IMR-90 (cell line): ENCODE measurements around the gene FBXW7. TPM values are rescaled to one million over a fixed set of nuclear protein-coding genes. Genes with fewer than 3 reads are reported as not detected.

ENCODE experiments used
- ATAC-seq: fragments of 200-7000 bp; cut with Tn5 transposase; 2 replicates; pipeline ENCODE4 v1.9.1; 2020; ENCODE audit warnings: low read depth, mild to moderate bottlenecking, moderate library complexity
- BruUV-seq: library from RNA; stranded (reverse); fragments of 400-500 nt; replicated peaks from 2 replicates; lab custom pipeline; 2021; lab: Mats Ljungman, UMichigan
- CTCF ChIA-PET: fragments of 300-600 bp; formaldehyde crosslinking; extraction: SDS; loops from one replicate; lab custom pipeline; 2021; ENCODE audit warnings: antibody characterized with exemption; lab: Yijun Ruan, JAX
- POLR2A ChIA-PET: fragments of 300-600 bp; sonication (Branson Sonifier 250); formaldehyde crosslinking; loops from one replicate; lab custom pipeline; 2022; ENCODE audit warnings: antibody characterized with exemption; ENCODE audit not compliant: unreplicated experiment; lab: Charles Lee
- DNase-seq: peaks from one replicate; pipeline ENCODE4 v3.0.0; 2013
- H2AFZ ChIP-seq: replicated peaks from 2 replicates; pipeline ENCODE3; 2013; ENCODE audit warnings: low read length, mild to moderate bottlenecking; ENCODE audit not compliant: poor library complexity
- H2AK5ac ChIP-seq: 2 replicates; pipeline ENCODE4 v1.6.1; 2013; ENCODE audit warnings: low read depth, low read length, inconsistent platforms
- H2AK9ac ChIP-seq: replicated peaks from 2 replicates; pipeline ENCODE3; 2013; ENCODE audit warnings: mild to moderate bottlenecking, low read depth, low read length, moderate library complexity; ENCODE audit not compliant: poor library complexity
- H2BK120ac ChIP-seq: 2 replicates; pipeline ENCODE4 v1.6.1; 2013; ENCODE audit warnings: low read depth, low read length, inconsistent platforms
- H2BK15ac ChIP-seq: 3 replicates; pipeline ENCODE4 v1.6.1; 2013; ENCODE audit warnings: low read depth, low read length, inconsistent platforms
- H2BK20ac ChIP-seq: 2 replicates; pipeline ENCODE4 v1.6.1; 2013; ENCODE audit warnings: low read depth, mild to moderate bottlenecking, inconsistent platforms, low read length, moderate library complexity
- H2BK5ac ChIP-seq: 2 replicates; pipeline ENCODE4 v1.6.1; 2013; ENCODE audit warnings: mild to moderate bottlenecking, low read depth, low read length, inconsistent platforms; ENCODE audit not compliant: poor library complexity, severe bottlenecking
- H3K14ac ChIP-seq: replicated peaks from 2 replicates; pipeline ENCODE4 v1.6.1; 2013; ENCODE audit warnings: low read depth, low read length, inconsistent platforms
- H3K18ac ChIP-seq: 2 replicates; pipeline ENCODE4 v1.6.1; 2013; ENCODE audit warnings: low read depth, low read length, control low read depth
- H3K23ac ChIP-seq: 2 replicates; pipeline ENCODE4 v1.6.1; 2013; ENCODE audit warnings: low read depth, low read length, inconsistent platforms
- H3K27ac ChIP-seq: 2 replicates; pipeline ENCODE4 v1.5.1; 2013; ENCODE audit warnings: mild to moderate bottlenecking, control low read depth, low read length; ENCODE audit not compliant: insufficient read depth
- H3K27me3 ChIP-seq: 2 replicates; pipeline ENCODE4 v1.6.1; 2013; ENCODE audit warnings: low read length; ENCODE audit not compliant: control insufficient read depth, insufficient read depth
- H3K36me3 ChIP-seq: 2 replicates; pipeline ENCODE4 v1.6.1; 2013; ENCODE audit warnings: low read length, mixed read lengths; ENCODE audit not compliant: control insufficient read depth, insufficient read depth
- H3K4ac ChIP-seq: 2 replicates; pipeline ENCODE4 v1.6.1; 2013; ENCODE audit warnings: low read depth, low read length, inconsistent platforms
- H3K4me1 ChIP-seq: 2 replicates; pipeline ENCODE4 v1.6.1; 2013; ENCODE audit warnings: low read length, mixed read lengths; ENCODE audit not compliant: control insufficient read depth, insufficient read depth
- H3K4me2 ChIP-seq: 2 replicates; pipeline ENCODE4 v1.6.1; 2013; ENCODE audit warnings: low read depth, mild to moderate bottlenecking, control low read depth, low read length, moderate library complexity
- H3K4me3 ChIP-seq: 2 replicates; pipeline ENCODE4 v1.5.1; 2013; ENCODE audit warnings: low read depth, mild to moderate bottlenecking, control low read depth, low read length, moderate library complexity; ENCODE audit not compliant: insufficient read depth
- H3K56ac ChIP-seq: 2 replicates; pipeline ENCODE4 v1.6.1; 2013; ENCODE audit warnings: low read length, inconsistent platforms; ENCODE audit not compliant: insufficient read depth; ENCODE audit errors: extremely low read depth
- H3K79me1 ChIP-seq, 2 experiments: 2 replicates each; pipeline ENCODE4 v1.6.1; 2013; ENCODE audit warnings: low read length in 2 of 2, inconsistent platforms in 1 of 2, low read depth in 1 of 2
- H3K9ac ChIP-seq: 2 replicates; pipeline ENCODE4 v1.6.1; 2013; ENCODE audit warnings: low read depth, low read length, control low read depth
- H3K9me1 ChIP-seq: 2 replicates; pipeline ENCODE4 v1.6.1; 2013; ENCODE audit warnings: low read length, inconsistent platforms; ENCODE audit not compliant: insufficient read depth
- H3K9me3 ChIP-seq: 2 replicates; pipeline ENCODE4 v1.6.1; 2013; ENCODE audit warnings: low read length; ENCODE audit not compliant: control insufficient read depth, insufficient read depth
- H4K20me1 ChIP-seq: 2 replicates; pipeline ENCODE4 v1.6.1; 2013; ENCODE audit warnings: low read length, inconsistent platforms; ENCODE audit not compliant: insufficient read depth
- H4K5ac ChIP-seq: 2 replicates; pipeline ENCODE4 v1.6.1; 2013; ENCODE audit warnings: mild to moderate bottlenecking, low read depth, low read length, control low read depth
- H4K8ac ChIP-seq, 2 experiments: 2 replicates each; pipeline ENCODE4 v1.6.1; 2013; ENCODE audit warnings: low read depth in 2 of 2, low read length in 2 of 2, control low read depth in 1 of 2, inconsistent platforms in 1 of 2
- H4K91ac ChIP-seq: 2 replicates; pipeline ENCODE4 v1.6.1; 2013; ENCODE audit warnings: low read depth, low read length, inconsistent platforms; ENCODE audit not compliant: insufficient read depth
- CEBPB ChIP-seq: IDR thresholded peaks from 2 replicates; pipeline ENCODE4 v1.6.1; 2012; ENCODE audit warnings: low read depth, low read length, improper control_type of control experiment
- FOS ChIP-seq: fragments of 150-350 bp; IDR thresholded peaks from 2 replicates; pipeline ENCODE4 v1.6.1; 2016; ENCODE audit warnings: low read depth, low read length
- MAFK ChIP-seq: IDR thresholded peaks from 2 replicates; pipeline ENCODE4 v1.6.1; 2012; ENCODE audit warnings: low read depth, low read length, improper control_type of control experiment
- NFE2L2 ChIP-seq: fragments of 150-350 bp; IDR thresholded peaks from 2 replicates; pipeline ENCODE4 v1.6.1; 2016; ENCODE audit warnings: low read depth, mild to moderate bottlenecking, low read length
- RAD21 ChIP-seq: IDR thresholded peaks from 2 replicates; pipeline ENCODE4 v1.6.1; 2012; ENCODE audit warnings: low read length, improper control_type of control experiment
- SMC3 ChIP-seq: fragments of 150-350 bp; IDR thresholded peaks from 2 replicates; pipeline ENCODE4 v1.6.1; 2016; ENCODE audit warnings: low read depth, mild to moderate bottlenecking, antibody characterized with exemption, low read length, moderate library complexity
- WGBS, 2 experiments: methylation state at CpG; one replicate each; pipeline versions ENCODE4 v1.1.5 to v1.1.7; 2013; ENCODE audit warnings: missing lambda C conversion rate in 2 of 2; ENCODE audit not compliant: insufficient read length in 1 of 2; ENCODE audit errors: extremely low coverage in 2 of 2; 5-methylcytosine and 5-hydroxymethylcytosine counted together
- dilution Hi-C: fragments of 300-500 bp; cut with HindIII; formaldehyde crosslinking; loops from one replicate; pipeline ENCODE4 v1.14.3; 2018; ENCODE audit warnings: low sequenced_read_pairs; ENCODE audit not compliant: unreplicated experiment
- in situ Hi-C: fragments of 300-500 bp; cut with MboI; formaldehyde crosslinking; loops from 3 replicates; pipeline ENCODE4 v1.14.3; 2019; ENCODE audit warnings: low sequenced_read_pairs, inconsistent platforms, mixed read lengths
- intact Hi-C: fragments of 100-400 bp; cut with micrococcal nuclease; formaldehyde crosslinking; loops from 2 replicates; pipeline ENCODE4 v1.10.0; 2022
- polyA plus RNA-seq, 3 experiments: library from polyadenylated mRNA; depleted of rRNA; stranded (reverse); fragments of >200 nt; gene quantifications; 2 replicates each; pipeline ENCODE4 v1.2.3, GENCODE V29; 2012; ENCODE audit warnings: low replicate concordance in 1 of 3
- total RNA-seq: library from RNA; depleted of rRNA; stranded (reverse); fragments of >200 nt; gene quantifications from 2 replicates; pipeline ENCODE4 v1.2.3, GENCODE V29; 2012
- TF ChIP-seq, protein P1 (sequence below): conservative IDR thresholded peaks from 2 replicates; pipeline ENCODE4 v1.5.1; 2012; ENCODE audit warnings: mild to moderate bottlenecking, low read depth, low read length, improper control_type of control experiment

Gene FBXW7
- total and polyA plus RNA-seq, 2 of the 4 experiments (the other 2 are of a cell fraction), result 7.2 to 27.4 TPM

DNA sequence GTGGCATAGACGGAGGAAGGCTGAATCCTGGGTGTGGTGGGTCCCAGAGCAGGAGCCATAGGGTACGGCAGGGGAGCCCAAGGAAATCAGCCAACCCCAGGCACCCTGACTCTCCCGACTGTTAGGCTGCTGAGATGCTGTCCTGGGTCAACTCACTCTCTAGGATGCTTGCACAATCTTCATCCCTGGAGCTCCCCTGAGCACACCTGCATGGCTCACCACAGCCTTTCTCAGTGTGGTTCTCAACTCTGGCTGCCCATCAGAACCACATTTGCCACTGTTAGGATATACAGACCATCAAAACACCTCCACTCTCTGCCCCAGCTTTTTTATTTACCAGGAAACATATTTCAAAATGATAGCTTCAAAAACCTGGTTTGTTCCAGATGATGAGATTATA lies 236.3 kb downstream of the FBXW7 start:
- ChIA-PET CTCF (interaction anchor here (0.6 kb wide), 1 partner anchor 63 kb away, joined by 3 read pairs; no protein-coding TSS in a partner anchor), POLR2A (interaction anchor here (0.5 kb wide), 1 partner anchor 40 kb away, joined by 6 read pairs; no protein-coding TSS in a partner anchor)
- Histone ChIP-seq H2AFZ (no peak overlapping the region), H2BK15ac (no peak overlapping the region), H3K4ac (no peak overlapping the region), H3K4me2 (no peak overlapping the region), H3K23ac (no peak overlapping the region), H3K9me1 (no peaks in the 10 kb centered on the region), H3K27me3 (peaks cover 12% of the 10 kb centered on the region), H3K79me1 (no peaks in the 10 kb centered on the region), H4K20me1 (no peaks in the 10 kb centered on the region), H3K4me1 (no peaks in the 10 kb centered on the region), H3K56ac (no peak overlapping the region), H4K5ac (no peak overlapping the region), H2AK9ac (no peak overlapping the region), H2BK120ac (no peak overlapping the region), H2AK5ac (no peak overlapping the region), H3K18ac (no peak overlapping the region), H3K14ac (no peak overlapping the region), H3K9ac (no peak overlapping the region), H4K91ac (no peak overlapping the region), H3K27ac (no peak overlapping the region), H3K36me3 (no peaks in the 10 kb centered on the region), H2BK5ac (no peak overlapping the region), H4K8ac (no peak overlapping the region), H3K9me3 (no peaks in the 10 kb centered on the region), H3K4me3 (no peak overlapping the region), H2BK20ac (no peak overlapping the region)
- in situ Hi-C loops (no loop called here), intact Hi-C loops (no loop called here), dilution Hi-C loops (no loop called here)
- DNase-seq (no peak), ATAC-seq (no peak)
- TF ChIP-seq FOS, result no peak
- TF ChIP-seq MAFK, result no peak
- no peak for TF ChIP-seq NFE2L2
- no peak for TF ChIP-seq RAD21
- no peak for TF ChIP-seq SMC3
- TF ChIP-seq, protein P1, sequence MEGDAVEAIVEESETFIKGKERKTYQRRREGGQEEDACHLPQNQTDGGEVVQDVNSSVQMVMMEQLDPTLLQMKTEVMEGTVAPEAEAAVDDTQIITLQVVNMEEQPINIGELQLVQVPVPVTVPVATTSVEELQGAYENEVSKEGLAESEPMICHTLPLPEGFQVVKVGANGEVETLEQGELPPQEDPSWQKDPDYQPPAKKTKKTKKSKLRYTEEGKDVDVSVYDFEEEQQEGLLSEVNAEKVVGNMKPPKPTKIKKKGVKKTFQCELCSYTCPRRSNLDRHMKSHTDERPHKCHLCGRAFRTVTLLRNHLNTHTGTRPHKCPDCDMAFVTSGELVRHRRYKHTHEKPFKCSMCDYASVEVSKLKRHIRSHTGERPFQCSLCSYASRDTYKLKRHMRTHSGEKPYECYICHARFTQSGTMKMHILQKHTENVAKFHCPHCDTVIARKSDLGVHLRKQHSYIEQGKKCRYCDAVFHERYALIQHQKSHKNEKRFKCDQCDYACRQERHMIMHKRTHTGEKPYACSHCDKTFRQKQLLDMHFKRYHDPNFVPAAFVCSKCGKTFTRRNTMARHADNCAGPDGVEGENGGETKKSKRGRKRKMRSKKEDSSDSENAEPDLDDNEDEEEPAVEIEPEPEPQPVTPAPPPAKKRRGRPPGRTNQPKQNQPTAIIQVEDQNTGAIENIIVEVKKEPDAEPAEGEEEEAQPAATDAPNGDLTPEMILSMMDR, result no peak
- TF ChIP-seq CEBPB, result no peak
- WGBS, 2 experiments, result 88% methylated on average over 1 of the region's 3 CpGs; no CpG with 5 or more reads in 1 of the 2 experiments
- no TSS peak for BruUV-seq
